Effector CD4-positive, alpha-beta T cell (primary cell): ENCODE results near the gene REC114.

Experiments used
- DNase-seq: peaks from one replicate; pipeline ENCODE4 v3.0.0-alpha.2; 2020

The REC114 gene

GRCh38 chr15:73607843-73608242 is 164.9 kb downstream of the REC114 start:
- no peak for DNase-seq

DNA sequence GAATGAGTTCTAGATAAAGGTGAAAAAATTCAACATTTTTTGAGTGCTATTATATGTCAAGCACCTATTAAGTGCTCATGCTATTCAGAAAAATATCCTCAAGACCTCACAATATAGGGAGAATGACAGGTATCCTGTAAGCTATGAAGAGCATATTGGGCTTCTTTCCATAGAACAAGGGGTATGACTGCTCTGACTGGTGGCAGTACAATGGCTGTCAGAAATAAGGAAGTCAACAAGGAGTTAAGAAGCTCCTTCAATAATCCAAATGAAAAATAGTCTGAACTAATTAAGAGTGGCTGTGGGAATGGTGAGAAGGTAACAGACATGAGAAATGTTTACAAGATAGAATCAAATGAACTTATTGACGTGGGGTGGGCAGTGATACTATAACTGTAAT is 165.5 kb downstream of the REC114 start:
- DNase-seq, result no peak

- DNase-seq, result no peak
Measured at GRCh38 chr15:73608941-73609340, 166.0 kb downstream of the REC114 start.
